ENCODE data around the gene FYB1.

GRCh38 chr5:39235648-39236047 lies 16.3 kb upstream of the FYB1 start:
- TF ChIP-seq CTCF (IDR thresholded peaks at IDR 0.05) (no peak), POLR2A (IDR thresholded peaks at IDR 0.05) (no peak)

Data from heart left ventricle (tissue), 13 donors.